ENCODE data around the gene CUBN.

Gene CUBN

GRCh38 chr10:17101257-17101909 is 28.2 kb downstream of the CUBN start:
- DNase-seq: no peak

DNA sequence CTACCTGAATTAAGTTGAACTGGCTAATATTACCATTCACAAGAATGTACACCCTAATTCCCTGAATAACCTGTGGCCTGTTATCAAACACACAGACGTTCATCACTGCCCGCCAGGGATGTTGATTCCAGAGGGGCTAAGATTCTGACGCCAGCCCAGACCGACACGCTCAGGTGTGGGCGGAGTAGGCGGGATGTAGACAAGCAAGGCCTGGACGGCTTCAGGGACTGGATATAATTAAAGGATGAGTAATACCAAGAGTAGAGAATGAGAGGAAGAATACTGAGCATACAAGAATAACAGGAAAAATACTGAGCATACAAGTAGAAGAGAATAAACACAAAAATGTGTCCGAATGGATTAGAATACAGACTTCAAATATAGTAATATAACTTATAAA is 29.0 kb downstream of the CUBN start:
- peak in 1 of 2 experiments; percentile 15 for DNase-seq

GRCh38 chr10:17098012-17098411 is 31.6 kb downstream of the CUBN start:
- DNase-seq: no peak

DNA sequence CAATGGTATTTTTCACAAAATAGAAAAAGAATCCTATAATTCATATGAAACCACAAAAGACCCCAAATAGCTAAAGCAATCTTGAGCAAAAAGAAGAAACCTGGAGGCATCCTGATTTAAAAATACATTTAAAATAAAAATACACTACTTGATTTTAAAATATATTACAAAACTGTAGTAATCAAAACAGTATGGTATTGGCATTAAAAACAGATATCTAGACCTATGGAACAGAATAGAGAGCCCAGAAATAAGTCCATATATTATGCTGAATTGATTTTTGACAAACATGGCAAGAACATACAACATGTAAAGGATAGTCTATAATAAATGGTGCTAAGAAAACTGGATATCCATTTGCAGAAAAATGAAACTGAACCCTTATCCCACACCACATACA is 34.8 kb downstream of the CUBN start:
- no peak for DNase-seq

DNA sequence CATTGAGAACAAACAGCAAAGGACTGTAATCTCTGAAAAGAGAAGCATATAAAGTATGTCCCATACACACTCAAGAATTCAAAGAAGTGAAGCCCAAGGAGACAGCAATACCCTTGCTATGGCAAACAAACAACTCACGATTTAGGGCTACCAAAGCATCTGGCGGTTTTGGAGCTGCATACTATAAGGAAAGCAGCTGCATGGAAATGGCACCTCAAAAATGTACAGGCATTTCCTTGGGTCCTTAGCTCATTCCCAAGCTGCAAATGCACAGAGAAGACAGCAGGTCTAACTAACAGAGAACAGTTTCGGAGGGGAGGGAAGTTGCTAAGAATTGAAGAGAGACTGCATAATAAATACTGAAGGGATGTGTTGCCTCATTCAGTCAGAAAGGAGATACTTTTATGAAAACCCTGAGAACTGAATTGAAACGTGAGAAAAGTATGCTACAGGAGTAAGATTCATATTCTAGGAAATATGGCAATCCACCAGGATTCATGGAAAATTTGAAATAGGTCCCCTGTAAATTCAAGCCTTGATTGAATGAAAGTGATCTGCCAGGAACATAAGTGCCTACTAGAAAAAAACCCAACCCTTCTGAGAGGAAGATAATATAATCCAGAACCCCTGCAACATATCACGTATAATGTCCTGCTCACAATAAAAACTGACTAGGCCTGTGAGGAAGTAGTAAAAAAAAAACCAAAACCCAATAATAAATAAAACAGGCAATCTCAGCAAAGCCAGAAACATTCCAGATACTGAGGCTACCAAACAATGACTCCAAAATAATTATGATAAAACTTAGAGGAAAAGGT is 36.4 kb downstream of the CUBN start:
- no peak for DNase-seq

GRCh38 chr10:17092216-17092944 is 37.2 kb downstream of the CUBN start:
- DNase-seq: no peak

- DNase-seq: no peak
Observed at GRCh38 chr10:17088118-17088806, 41.3 kb downstream of the CUBN start.

GRCh38 chr10:17086865-17087367 is 42.7 kb downstream of the CUBN start:
- no peak for DNase-seq

- no peak for DNase-seq
Observed at GRCh38 chr10:17085011-17085725, 44.4 kb downstream of the CUBN start.

DNA sequence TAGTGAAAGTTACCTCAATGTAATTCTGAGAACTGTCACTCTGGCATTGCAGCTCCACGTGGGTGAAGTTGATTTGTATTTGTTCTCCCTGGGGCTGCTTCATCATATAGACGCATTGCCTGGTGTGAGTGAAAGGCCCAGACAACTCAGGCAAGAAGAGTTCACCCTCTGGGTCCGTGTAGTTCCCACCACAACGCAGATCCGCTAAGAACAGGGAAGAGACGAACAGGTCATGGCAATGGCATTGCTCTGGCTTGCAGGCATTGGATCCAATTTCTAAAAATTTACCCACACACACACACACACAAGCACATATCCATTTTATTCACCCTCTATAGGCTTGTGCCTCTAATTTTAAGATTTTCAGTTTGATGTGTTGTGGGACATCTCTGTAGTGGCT is 45.4 kb downstream of the CUBN start:
- no peak for DNase-seq

GRCh38 chr10:17081431-17081830 is 48.2 kb downstream of the CUBN start:
- DNase-seq: no peak

- DNase-seq: no peak
Observed at GRCh38 chr10:17077890-17078289, 51.7 kb downstream of the CUBN start.

DNA sequence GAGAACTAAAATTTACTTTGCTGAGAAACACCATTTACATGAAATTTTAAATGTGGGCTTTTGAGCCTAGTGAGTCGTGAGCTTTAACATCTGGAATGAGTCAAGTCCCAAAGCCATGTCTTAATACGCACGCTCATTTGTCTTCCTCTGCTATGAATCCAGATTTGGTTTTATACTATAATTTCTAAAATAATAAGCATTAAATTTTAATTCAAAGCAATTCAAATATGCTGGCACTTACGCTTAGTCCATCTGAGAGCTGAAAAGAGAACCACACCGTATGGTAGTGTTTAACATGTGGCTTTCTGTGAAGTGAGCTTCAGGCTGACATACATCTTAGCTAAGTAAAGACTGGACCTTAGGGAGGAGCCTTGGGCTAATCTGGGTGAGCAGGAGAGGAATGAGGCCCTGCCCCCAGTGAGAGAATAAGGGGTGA is 52.2 kb downstream of the CUBN start:
- DNase-seq: no peak

GRCh38 chr10:17076626-17077345 is 52.8 kb downstream of the CUBN start:
- no peak for DNase-seq

DNA sequence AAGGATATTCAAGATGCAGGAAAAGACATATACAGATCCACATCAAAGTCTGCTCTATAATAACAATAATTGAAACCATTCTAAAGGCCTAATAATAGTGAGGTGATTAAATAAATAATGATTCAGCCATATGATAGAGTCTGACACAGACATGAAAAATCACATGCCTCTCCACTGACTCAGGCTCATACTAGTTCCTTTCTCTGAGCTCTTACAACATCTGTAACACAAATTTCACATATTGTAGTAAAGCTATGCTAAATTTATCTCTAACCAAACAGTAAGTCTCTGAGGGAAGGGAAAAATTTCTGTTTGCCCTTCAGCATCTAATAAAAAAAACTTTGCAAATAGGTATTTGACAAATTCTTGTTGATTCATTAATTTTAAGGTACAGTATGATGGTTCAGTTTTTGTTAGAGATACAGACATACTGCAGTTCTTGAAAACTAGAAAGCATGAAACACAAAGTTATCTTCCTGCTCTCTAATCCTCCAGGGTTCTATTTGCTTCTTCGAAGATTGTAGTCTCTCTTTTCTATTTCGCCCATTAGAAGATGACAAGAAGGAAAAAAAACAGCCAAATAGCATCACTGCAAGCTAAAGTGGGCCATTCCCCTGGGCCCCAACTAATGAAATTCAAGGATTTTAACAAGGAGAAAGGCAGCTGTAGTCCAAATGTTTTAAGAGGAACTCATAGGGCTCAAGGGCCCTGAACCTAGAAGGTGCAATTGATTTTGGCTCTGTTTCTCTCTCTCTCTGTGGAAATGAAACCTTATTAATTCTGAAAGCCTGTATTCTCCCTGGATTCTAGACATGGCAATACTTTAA is 53.9 kb downstream of the CUBN start:
- no peak for DNase-seq

DNA sequence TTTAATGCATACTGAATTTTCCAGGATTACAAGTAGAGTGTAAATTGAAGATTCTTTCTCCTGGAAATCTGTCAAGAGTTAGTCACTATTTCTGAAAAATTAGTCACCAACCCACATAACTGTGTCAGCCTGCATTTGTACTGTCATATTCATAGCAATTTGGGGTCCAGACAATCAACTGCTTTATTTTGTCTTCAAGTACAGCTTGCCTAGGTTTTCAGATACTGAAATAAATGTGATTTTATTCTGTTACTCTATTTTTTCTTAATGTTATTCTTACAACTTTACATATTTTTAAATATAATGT is 55.1 kb downstream of the CUBN start:
- DNase-seq: no peak

DNA sequence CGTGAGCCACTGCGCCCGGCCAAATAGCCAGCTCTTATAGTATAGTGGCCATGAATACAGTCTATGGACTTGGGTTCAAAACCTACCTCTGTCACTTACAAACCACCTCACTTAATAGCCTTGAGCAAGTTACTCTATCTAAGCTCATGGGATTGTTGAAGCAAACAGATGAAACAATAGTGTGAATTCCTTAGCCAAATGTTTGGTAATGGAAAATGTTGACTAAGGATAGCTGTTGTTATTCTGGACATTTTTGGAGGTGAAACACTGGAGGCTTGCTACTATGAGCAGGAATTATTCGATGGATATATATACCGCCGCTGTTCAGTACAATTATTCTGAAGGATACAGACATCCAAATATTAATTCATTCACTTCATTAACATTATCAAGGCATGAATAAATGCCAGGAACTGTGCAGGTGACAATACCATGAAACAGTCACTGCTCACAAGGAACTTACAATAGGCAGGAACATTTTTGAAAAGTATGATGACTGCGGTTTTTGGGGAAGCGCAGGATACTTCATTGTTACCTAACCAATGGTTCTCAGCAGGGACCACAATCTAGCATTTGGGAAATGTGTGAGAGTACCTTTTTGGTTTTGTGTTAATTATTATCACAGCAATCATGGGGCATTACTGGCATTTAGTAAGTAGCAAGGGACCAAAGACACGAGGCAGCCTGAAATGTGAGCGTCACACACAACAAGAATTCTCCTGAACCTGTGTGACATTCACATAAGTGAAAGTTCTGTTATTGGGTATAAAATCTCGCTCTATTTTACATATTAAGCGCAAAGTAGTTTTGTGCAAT is 55.7 kb downstream of the CUBN start:
- no peak for DNase-seq

DNA sequence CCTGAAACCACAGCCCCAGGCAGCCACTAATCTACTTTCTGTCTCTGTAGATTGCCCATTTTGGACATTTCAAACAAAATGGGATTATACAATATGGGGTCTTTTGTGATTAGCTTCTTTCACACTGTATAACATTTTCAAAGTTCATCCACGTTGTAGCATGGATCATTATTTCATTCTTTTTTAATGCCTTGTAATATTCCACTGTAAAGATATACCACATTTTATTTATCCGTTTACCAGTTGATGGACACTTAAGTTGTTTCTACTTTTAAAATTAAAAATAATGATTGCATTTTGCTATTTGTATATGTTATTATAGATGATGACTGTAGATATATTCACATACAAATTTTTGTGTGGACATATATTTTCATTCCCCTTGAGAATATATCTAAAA is 60.7 kb downstream of the CUBN start:
- DNase-seq: no peak

DNA sequence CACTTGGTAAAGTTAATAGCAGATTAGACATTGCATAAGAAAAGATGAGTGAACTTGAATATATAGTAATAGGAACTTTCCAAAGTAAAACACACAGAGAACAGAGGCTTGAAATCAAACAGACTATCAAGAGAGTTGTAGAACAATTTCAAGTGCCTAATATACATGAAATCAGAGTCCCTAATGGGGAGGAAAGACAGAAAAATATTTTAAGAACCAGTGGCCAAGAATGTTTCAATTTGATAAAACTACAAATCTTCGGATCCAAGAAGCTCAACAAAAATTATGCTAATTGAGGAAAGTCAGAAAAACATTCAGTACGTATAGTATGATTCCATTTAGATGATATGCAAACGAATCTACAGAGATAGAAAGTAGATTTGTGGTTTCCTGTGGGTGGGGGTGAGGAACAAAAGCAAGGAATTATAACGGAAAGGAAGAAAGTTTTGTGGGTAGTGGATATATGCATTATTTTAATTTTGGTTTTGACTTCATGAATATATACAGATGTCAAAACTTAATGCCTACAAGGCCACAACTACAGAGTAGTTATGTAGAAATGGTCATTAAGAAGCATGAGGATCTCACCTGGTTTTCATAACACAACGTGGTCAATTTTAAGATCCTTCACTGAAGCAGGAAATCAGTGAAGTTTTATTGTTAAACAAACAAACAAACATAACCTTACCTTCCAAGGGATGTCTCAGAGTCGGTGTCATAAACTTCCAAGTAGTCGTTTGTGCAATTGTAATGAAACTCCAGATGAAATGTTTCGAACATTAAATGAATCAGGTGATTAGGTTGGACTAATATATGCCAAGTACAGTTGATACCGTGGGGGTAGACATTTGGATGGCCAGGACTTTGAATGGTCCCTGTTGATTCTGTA is 62.0 kb downstream of the CUBN start:
- DNase-seq: no peak
